Lower leg skin (tissue), 3 donors: ENCODE measurements around the gene VPS25.

Source experiments
- CTCF ChIP-seq, 3 donors: fragments of 450-650 bp; IDR thresholded peaks; one replicate each; pipeline ENCODE4 v1.5.1; 2016; ENCODE audit warnings: antibody characterized with exemption in 3 of 3, mild to moderate bottlenecking in 3 of 3, moderate library complexity in 2 of 3
- POLR2A ChIP-seq, 2 donors: fragments of 450-650 bp; IDR thresholded peaks; one replicate each; pipeline ENCODE4 v1.6.1; 2016 to 2017; ENCODE audit warnings: antibody characterized with exemption in 2 of 2, mild to moderate bottlenecking in 1 of 2, moderate library complexity in 1 of 2

GRCh38 chr17:42787266-42787665, 14.0 kb downstream of the VPS25 start:
- TF ChIP-seq CTCF (IDR thresholded peaks at IDR 0.05) (no peak), POLR2A (IDR thresholded peaks at IDR 0.05) (no peak)
